M059J (cell line): ENCODE data around the gene TMEM18. TPM values are rescaled to one million over a fixed set of nuclear protein-coding genes. Genes with fewer than 3 reads are reported as not detected.

ENCODE experiments used
- DNase-seq: peaks from one replicate; pipeline ENCODE4 v3.0.0-alpha.2; 2012; ENCODE audit warnings: low read depth
- total RNA-seq: library from RNA; depleted of rRNA; stranded (reverse); fragments of >200 nt; shearing (Covaris generic); gene quantifications from 2 replicates; pipeline ENCODE4 v1.2.3, GENCODE V29; 2014

Gene TMEM18
- total RNA-seq, 1 experiment from 2014 or later, result 29.9 TPM

DNA sequence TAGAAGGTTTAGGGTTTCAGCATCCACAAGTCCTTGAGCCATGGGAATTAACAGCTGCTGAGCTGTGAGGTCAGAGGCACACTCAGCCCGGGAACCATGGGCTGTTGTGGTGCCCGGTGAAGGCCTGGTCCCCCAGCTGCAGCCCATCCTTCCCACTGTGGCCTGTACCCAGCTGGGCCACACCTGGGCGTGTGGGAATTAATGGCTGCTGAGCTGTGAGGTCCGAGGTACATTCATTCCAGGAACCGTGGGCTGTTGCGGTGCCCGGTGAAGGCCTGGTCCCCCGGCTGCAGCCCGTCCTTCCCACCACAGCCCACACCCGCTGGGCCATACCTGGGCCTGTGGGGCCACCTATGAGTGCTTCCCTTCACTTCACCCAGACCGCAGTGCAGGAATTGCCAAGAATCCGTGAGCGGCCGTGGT lies 25.2 kb downstream of the TMEM18 start:
- DNase-seq, result no peak

DNA sequence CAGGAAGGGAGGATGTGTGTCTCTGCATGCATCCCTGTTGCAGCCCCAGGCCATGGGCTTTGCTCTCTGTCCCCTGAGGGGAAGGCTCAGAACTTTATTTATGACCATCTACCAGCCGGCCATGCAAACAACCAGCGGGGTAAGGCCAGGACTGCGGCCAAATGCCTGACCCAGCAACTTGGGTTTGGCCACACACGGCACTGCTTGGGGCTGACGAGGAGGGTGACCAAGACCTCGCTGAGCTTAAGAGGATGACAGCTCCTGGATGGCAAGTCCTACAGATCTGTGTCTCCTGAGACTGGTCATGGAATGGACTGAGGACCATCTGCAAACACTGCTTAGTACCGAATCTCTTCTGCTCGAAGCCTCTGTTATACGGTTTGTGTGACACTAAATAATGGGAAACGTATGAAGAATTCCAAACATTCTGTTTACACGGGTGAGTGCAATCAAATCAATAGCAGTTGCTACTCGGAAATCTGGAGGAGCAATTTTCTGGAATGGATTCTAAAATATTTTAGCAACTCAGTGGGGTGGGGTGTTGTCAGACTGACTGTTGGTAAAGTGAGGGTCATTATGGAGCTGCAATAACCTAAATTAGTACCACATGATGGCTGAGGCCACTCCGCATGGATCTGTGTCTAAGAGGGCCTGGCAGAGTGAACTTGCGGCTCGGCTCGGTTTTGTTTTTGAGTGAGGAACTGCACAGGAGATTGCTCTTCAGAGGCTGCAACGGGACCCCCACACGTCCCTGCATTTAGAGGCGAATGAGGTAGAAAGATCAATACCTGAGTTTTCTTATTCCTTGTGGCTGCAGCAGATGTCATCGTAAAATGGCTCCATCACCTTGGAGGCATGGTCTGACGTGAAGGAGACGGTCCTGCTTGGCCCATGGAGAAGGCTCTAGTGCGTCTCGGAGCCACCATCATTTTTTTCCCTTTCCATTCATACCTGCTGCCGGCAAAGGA lies 26.6 kb downstream of the TMEM18 start:
- no peak for DNase-seq

DNA sequence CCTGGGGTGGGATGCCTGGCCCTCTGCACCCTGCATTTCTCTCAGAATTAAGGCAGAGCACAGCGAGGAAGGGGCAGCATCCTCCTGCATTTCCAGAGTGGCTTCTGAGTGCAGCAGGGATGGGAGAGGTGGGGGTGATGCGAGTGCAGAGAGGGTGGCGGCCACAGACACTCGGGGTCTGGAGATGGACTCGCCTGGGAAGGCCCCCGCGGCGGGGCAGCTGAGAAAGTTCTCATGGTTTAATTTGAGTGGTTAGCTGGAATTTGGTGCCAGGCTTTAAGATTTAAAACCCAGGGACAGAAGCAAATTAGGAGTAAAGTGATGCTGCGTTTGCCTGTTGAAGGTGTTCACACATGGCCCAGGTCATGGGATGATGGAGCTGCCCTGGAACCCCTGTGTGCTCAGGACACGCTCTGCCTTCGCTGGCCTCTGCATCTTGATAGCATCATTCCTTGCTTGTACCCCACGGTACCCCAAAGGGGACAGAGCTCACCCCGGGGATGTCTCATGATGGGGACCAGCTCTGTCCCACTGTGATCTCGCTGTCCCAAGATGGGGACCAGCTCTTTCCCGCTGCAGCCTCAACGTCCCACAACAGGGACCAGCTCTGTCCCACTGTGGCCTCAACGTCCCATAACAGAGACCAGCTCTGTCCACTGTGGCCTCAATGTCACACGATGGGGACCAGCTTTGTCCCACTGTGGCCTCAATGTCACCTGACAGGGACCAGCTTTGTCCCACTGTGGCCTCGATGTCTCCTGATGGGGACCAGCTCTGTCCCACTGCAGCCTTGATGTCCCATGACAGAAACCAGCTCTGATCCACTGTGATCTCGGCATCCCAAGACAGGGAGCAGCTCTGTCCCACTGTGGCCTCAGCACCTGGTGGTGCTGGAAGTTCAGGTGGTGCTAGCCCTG lies 27.5 kb downstream of the TMEM18 start:
- DNase-seq, result no peak

DNA sequence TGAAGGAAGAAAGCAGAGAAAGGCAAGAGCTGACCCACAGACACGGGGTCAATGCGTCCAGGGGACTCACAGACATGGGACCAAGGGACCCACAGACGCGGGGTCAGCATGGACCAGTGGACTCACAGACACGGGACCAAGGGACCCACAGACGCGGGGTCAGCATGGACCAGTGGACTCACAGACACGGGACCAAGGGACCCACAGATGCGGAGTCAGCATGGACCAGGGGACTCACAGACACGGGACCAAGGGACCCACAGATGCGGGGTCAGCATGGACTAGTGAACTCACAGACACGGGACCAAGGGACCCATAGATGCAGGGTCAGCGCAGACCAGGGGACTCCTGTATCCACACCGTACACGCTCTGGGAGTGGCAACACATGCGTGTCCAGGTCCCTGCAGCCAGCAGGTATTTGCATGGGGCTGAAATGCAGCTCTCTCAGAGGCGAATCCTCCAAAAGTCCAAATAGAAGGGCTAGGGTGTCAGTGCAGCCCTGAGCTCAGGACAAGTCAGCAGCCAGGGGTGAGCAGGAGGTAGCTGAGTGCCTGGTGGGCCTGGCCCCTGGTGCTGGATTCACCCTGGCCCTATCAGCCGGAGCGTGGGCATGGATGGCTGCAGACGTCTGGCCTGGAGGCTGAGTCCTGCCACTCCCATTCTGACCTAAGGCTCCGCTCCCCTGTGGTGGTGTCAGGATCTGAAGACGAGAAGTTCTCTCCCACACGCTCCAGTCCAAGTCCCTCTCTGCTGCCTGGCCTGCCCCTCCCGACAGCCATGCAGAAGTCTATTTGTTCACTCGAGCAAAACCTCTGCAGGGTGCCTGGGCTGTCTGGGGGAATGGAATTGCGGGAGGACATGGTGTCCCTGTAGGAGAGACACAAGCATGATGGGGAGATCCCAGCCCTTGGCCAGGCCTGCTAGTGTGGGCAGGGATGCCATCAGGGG lies 28.5 kb downstream of the TMEM18 start:
- no peak for DNase-seq

DNA sequence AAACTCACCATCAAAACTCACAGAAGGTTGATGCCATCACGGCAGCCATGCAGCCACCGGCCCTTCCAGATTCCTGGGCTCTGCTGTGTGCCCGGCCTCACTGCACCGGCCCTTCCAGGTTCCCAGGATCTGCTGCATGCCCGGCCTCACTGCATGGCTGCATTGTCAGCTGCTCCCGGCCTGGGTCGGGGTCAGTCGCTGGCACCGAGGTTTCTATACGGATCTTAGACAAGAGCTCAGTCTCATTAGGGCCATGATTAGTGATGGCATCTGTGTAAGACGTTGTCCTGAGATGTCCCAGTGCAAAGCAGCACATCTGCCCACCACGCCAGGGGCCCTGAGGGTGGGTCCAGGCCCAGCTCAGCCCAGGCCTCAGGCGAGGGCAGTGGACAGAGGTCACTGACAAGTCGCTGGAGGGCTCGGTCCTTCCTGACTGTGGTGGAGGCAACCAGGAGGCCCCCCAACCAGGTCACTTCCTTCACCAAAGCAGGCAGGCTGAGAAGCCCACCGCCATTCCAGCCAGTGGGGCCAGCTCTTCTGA lies 29.4 kb downstream of the TMEM18 start:
- no peak for DNase-seq

DNA sequence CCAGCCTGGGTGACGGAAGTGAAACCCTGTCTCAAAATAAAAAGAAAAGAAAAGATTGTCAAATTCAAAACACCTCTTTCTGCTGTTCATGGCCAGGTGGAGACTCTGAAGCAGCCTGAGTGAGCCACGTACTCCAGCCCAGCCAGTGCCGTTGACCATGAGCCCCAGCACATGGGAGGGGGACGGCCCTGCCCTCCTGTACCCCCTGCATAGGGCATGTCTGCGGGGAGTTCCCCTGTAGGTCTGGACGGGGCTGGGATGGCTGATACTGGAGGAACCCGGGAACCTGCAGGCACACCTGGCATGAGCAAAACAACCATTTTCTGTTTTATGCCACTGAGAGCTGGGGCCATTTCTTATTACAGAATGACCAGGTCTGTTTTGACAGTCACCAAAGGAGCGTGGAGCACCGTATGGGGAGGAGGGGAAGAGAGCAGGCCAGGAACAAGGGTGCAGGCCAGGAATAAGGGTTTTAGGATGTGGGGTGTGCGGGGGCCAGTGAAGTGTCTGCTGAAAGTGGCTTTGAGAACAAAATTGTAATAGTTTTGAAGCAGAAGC lies 30.1 kb downstream of the TMEM18 start:
- DNase-seq, result no peak

DNA sequence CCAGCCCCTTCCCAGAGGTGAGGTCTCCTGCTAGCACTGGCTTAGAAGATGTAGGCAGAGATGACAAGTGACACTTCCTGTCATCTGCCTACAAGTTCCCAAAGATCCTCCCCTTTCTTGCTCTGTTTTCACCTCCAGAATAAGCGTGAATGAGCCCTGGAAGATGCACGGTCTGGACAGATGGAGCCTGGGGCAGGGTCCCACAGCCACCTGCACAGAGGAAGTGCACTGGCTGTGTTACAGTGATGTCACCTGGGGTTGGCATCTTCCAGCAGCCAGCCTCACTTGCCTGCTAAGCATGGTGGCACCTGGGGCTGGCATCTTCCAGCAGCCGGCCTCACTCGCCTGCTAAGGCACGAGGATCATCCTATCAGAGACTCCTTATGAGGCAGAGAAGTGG lies 32.3 kb downstream of the TMEM18 start:
- no peak for DNase-seq

DNA sequence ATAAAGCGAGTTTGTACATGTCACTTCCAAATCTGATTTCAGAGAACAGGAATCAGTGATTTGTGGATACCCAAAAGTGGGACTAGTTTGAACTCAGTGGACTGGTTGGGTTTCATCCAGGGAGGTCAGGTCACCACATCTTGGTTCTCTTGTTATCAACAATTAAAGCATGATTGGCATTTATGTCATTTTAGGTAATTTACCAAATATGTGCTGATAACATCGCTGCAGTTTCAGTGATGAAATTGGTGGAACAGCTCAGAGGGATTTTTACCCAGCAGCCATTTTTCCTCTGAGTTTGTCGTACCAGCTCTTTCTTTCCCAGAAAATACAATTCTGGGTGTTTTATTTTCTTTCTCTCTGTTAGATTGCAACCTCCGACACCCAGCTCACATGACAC lies 33.4 kb downstream of the TMEM18 start:
- no peak for DNase-seq

DNA sequence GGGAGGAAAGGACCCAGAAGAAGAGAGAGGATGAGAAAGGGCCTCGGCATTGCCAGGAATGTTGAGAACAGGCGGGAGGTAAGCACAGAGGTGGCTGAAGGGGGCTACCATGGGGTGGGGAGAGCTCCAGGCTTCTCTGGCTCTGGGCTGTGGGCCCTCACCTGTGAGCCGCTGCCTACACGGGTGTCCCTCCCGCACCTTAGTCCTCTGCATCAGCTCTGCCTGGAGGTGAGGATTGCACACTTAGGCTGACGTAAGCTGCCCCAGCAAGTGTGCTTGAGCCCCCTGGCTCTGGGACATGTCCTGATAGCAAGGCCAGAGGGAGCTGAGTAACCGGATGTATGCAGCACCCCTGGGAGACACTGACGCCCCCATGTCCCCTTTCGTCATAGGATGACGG lies 33.9 kb downstream of the TMEM18 start:
- no peak for DNase-seq

DNA sequence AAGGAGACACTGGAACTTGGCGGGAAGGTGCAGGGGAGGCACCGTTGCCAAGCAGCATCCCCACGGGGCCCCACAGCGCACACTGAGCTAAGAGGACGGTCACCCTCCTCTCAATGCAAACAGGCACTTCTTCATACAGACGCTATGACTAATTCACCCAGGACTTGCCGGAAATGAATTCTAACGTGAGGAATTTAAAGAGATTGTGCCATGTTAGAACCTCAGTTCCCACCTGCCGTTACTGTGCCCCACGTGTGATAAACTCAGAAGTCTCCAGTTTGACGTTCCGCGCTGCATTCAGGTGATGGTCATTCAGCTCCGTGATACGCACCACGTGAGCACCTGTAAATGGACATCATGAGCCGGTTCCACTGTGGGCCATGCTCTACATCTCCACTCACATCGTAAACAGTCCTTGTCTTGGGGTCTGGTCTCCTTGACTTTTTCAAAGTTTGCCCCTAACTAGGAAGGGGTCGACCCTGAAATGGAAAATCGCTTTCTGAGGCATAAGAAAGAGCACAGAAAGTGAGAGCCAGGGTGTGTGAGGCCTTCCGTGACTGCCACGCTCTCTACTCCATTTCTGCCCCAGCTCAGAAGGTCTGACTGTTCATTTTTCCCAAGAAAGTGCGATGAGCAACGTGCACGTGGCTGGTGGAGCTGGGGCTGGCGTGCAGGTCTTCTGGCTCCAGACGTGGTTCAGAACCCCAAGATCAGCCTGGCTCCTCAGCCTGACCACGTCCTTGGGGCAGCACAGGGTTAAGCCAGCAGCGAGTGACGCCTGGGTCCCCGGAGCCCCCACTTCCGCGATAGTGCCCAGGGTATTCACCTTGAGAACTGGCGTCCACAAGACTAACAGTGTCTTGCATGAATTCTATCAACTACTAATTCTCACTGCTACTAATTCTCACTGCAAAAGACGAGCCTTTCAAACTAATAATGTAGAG lies 35.1 kb downstream of the TMEM18 start:
- peak; percentile 13 for DNase-seq

DNA sequence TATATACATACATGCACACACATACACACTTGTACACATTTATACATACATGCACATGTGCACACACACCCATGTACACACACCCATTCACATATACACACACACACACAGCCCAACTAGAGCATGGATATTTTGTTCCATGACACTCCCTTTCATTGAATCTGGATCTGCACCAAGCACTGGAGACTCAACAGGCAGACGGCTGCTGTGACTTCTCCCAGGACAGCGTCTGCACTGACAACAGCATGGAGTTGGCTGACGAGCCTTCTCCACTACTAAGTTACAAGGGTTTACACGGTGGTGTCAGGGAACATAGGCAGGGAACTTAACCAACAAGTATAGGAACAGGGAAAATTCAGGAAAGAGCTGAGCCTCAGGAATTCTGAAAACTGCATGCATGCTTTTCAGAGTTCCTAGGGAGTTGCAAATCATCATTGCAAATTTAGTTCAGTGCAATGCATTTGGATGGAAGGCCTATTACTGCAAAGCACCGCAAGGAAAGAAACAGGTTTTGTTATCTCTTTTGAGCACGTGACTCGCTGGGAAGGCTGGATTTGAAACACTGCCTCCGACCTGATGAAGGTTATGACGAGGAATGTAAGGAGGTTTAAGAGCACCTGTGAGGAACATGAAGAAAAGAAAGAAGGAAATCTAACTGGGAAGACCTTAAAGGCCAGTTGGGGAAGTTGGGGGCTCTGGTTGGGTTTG lies 35.9 kb downstream of the TMEM18 start:
- no peak for DNase-seq

DNA sequence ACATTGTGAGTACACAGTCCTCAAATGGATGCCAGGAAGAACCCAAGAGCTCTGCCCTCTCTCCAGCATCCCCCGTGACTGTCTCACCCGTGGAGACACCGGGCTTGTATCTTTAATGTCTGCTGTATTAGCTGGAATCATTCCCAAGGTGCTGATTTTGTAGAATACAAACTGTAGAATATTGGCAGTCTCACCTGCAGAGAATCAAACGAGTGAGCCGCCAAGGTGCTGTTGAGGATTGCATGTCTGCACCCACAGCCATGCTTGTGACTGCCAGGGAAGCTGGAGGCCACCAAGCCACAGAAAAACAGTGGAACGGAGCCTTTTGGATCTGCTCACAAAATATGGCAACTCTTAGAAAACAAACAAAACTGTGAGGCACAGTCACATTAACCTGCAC lies 37.5 kb downstream of the TMEM18 start:
- no peak for DNase-seq

DNA sequence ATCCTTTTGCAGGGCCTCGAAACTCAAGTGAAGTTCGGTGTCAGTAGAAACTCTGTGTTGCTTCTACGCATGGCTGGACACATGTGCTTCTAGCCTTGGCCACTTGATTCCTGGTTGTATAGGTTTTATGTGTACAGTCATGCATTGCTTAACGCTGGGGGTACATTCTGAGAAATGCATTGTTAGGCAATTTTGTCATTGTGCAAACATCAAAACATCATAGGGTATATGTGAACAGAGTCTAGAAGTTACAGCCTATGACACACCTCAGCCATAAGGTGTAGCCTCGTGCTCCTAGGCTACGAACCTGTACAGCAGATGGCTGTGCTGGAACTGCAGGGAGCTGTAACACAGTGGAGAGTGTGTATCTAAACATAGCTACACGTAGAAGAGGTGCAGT lies 39.4 kb downstream of the TMEM18 start:
- no peak for DNase-seq

DNA sequence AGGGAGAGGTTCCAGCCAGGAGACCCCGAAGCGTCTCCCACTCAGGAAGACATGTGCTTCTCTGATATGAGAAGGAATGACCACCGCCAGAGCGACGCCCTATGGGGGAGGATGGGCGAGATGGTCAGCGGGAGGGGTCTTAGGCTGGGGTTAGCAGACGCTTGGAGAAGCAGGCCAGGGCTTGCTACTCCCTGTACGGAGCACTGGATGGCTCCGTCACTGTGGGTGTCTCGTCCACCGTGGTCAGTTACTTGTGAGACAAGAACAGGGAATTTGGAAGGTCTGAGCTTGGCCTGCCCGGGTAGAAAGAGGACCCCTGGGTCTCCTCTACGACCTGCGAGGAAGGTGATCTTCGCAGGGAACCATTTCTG lies 39.8 kb downstream of the TMEM18 start:
- DNase-seq, result no peak

DNA sequence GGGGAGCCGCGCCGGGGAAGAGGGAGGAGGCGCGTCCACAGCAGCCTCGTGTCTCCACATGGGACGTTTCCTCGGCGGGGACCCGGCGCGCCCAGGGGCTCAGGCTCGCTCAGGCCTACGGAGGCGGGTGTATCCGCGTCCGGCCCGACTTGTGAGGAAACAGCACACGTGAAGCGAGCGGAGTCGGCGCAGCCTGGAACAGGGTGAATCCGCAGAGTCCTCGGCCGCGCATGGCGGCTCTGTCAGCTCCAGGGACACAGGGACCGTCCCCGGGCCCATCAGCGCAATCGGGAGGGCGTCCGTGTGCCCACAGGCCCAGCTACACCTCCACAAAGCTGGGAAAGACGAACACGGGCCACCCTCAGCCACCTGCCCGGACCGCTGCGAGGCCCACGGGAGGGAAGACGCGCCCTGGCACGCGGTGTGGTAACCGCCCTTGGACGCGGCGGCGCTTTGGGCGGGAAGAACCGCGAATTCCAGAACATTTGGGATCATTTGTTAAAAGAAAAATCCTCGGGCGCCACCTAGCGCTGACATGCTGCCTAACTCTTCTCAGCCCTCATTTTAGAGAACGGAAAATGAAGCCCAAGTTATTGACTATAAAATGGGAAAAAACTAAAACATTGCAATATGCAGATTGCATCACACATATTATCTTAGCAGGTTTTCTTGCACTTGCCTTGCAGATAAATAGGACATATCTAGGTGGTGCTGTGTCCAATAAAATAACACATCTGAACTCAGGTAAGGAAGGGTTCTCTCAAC lies 40.4 kb downstream of the TMEM18 start:
- DNase-seq, result peak; percentile 50

DNA sequence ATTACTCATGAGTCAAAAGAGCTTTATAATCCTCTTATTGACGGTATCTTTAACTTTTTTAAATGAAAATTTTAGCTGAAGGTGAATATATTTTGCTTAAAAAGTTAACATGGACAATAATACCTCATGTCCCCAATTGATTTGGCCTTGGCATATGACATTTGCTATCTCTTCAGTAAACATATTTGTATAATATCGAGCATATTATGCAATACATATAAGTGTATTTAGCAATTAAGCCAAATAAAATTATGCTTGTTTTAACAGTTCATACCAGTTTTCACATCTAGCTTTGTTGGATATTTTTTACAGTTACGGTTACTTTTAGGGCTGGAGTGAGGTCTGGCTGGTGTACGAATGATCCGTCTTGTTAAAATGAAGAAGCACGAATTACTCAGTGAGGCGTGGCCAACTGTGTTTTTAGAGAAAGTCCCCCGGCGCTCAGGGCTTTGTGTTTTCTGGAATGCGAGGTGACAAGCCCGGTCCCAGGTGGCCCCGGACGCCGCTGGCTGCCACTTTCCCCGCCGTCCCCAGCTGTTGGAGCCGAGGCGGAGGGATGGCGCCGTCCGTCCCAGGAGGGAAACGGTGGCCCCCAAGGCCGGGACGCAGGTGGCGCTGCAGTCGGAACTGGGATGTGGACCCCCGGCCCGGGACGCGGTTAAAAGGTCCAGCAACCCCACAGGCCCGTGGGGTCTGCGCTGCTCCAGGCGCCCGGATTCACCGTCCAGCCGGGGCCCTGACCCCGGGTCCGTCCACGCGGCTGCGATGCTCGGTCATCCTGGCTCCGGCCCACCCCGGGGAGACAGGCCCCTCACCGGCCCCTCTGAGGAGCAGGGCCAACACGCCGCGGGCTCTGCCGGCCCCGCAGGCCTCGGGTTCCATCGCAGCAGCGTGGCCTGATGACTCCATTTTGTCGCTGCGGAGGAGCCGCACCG lies 41.3 kb downstream of the TMEM18 start:
- no peak for DNase-seq
